BJ (cell line): ENCODE data around the gene DMD. TPM values are rescaled to one million over a fixed set of nuclear protein-coding genes. Genes with fewer than 3 reads are reported as not detected.
"Not testable (repeated sequence)": the region's sequence is repeated elsewhere in the genome, so short reads cannot be mapped to it uniquely, and the experiment has no call there.

Source experiments
- CTCF ChIA-PET: fragments of 350-600 bp; formaldehyde crosslinking; extraction: SDS; loops from one replicate; lab custom pipeline; 2021; ENCODE audit warnings: antibody characterized with exemption, inconsistent platforms; lab: Yijun Ruan, JAX
- POLR2A ChIA-PET: fragments of 300-600 bp; sonication (Branson Sonifier 250); formaldehyde crosslinking; extraction: SDS; loops from one replicate; lab custom pipeline; 2021; ENCODE audit warnings: antibody characterized with exemption; lab: Charles Lee
- DNase-seq: peaks from one replicate; pipeline ENCODE4 v3.0.0-alpha.2; 2011; ENCODE audit warnings: low read depth
- H3K27me3 ChIP-seq: 2 replicates; pipeline ENCODE4 v1.6.0; 2011; ENCODE audit warnings: low read length; ENCODE audit not compliant: control insufficient read depth, insufficient read depth
- H3K36me3 ChIP-seq: 2 replicates; pipeline ENCODE4 v1.5.1; 2011; ENCODE audit warnings: low read length; ENCODE audit not compliant: control insufficient read depth, insufficient read depth
- H3K4me3 ChIP-seq: 2 replicates; pipeline ENCODE4 v1.5.1; 2011; ENCODE audit warnings: low read depth, mild to moderate bottlenecking, control low read depth, low read length
- CTCF ChIP-seq: IDR thresholded peaks from 2 replicates; pipeline ENCODE4 v1.5.1; 2011; ENCODE audit warnings: low read depth, mild to moderate bottlenecking, control low read depth, inconsistent platforms, low read length, moderate library complexity; ENCODE audit not compliant: insufficient read depth
- polyA plus RNA-seq: library from polyadenylated mRNA; depleted of rRNA; stranded (reverse); fragments of >200 nt; gene quantifications from 2 replicates; pipeline ENCODE4 v1.2.3, GENCODE V29; 2011

Gene DMD
- polyA plus RNA-seq, 1 experiment: 12.5 TPM

- H3K36me3 ChIP-seq: no peaks in the 10 kb centered on the region
- ChIA-PET POLR2A (no interaction called here), CTCF (no interaction called here)
- no peak for DNase-seq
- no peak overlapping the region for H3K4me3 ChIP-seq
- H3K27me3 ChIP-seq: no peaks in the 10 kb centered on the region
- TF ChIP-seq CTCF: no peak
These were observed 17.1 kb downstream of the DMD start for GRCh38 chrX:33194289-33194688.

- CTCF ChIA-PET: no interaction called here
- no peak for TF ChIP-seq CTCF
- POLR2A ChIA-PET: no interaction called here
These were observed 21.3 kb downstream of the DMD start for GRCh38 chrX:33190016-33190415.

GRCh38 chrX:33188881-33189280 lies 22.5 kb downstream of the DMD start:
- POLR2A ChIA-PET: no interaction called here
- Histone ChIP-seq H3K36me3 (no peaks in the 10 kb centered on the region), H3K27me3 (no peaks in the 10 kb centered on the region), H3K4me3 (no peak overlapping the region)
- CTCF ChIA-PET: no interaction called here
- TF ChIP-seq CTCF: no peak
- no peak for DNase-seq

More at GRCh38 chrX:33190016-33190415, 21.3 kb downstream of the DMD start:
- DNase-seq: no peak
- Histone ChIP-seq H3K36me3 (no peaks in the 10 kb centered on the region), H3K27me3 (no peaks in the 10 kb centered on the region), H3K4me3 (no peak overlapping the region)

GRCh38 chrX:33188286-33188685 lies 23.1 kb downstream of the DMD start:
- ChIA-PET POLR2A (no interaction called here), CTCF (no interaction called here)
- DNase-seq: no peak
- no peak overlapping the region for H3K4me3 ChIP-seq
- no peaks in the 10 kb centered on the region for H3K36me3 ChIP-seq
- no peaks in the 10 kb centered on the region for H3K27me3 ChIP-seq
- no peak for TF ChIP-seq CTCF

- DNase-seq, POLR2A ChIA-PET, H3K36me3 ChIP-seq, H3K4me3 ChIP-seq, H3K27me3 ChIP-seq, CTCF ChIA-PET: not testable (repeated sequence)
These were observed 26.5 kb downstream of the DMD start for GRCh38 chrX:33184803-33185202.

GRCh38 chrX:33183361-33183760 lies 28.0 kb downstream of the DMD start:
- H3K4me3 ChIP-seq: no peak overlapping the region
- TF ChIP-seq CTCF: no peak
- DNase-seq: no peak
- no peaks in the 10 kb centered on the region for H3K27me3 ChIP-seq
- no peaks in the 10 kb centered on the region for H3K36me3 ChIP-seq
- POLR2A ChIA-PET: no interaction called here
- CTCF ChIA-PET: no interaction called here
